OCI-LY1 (cell line): Measurements from ENCODE around the gene PTPRM.

Experiments used
- H2AFZ ChIP-seq: fragments of 200-600 bp; sonication (generic), shearing (Covaris generic); 2 replicates; pipeline ENCODE4 v1.6.0; 2014; ENCODE audit warnings: antibody characterized with exemption, mild to moderate bottlenecking, low read length
- H3F3A ChIP-seq: fragments of 200-600 bp; sonication (generic), shearing (Covaris generic); 2 replicates; pipeline ENCODE4 v1.6.0; 2014; ENCODE audit warnings: mild to moderate bottlenecking, antibody characterized with exemption, low read length, moderate library complexity; ENCODE audit not compliant: insufficient read depth
- H3K27ac ChIP-seq: fragments of 200-600 bp; sonication (generic); 2 replicates; pipeline ENCODE4 v1.5.1; 2014; ENCODE audit warnings: low read length, mixed run types, mild to moderate bottlenecking, low read depth; ENCODE audit not compliant: poor library complexity, severe bottlenecking
- H3K27me3 ChIP-seq: fragments of 200-600 bp; sonication (generic); 2 replicates; pipeline ENCODE4 v1.6.0; 2014; ENCODE audit warnings: antibody characterized with exemption, mild to moderate bottlenecking, low read length, moderate library complexity; ENCODE audit not compliant: insufficient read depth
- H3K36me3 ChIP-seq: fragments of 200-600 bp; sonication (generic); 2 replicates; pipeline ENCODE4 v1.6.1; 2014; ENCODE audit warnings: mild to moderate bottlenecking, antibody characterized with exemption, low read length, moderate library complexity, mixed read lengths; ENCODE audit not compliant: insufficient read depth
- H3K4me1 ChIP-seq: fragments of 200-600 bp; sonication (generic); 2 replicates; pipeline ENCODE4 v1.5.1; 2014; ENCODE audit warnings: mild to moderate bottlenecking, low read length, moderate library complexity; ENCODE audit not compliant: insufficient read depth, severe bottlenecking
- H3K4me2 ChIP-seq: fragments of 200-600 bp; sonication (generic), shearing (Covaris generic); 2 replicates; pipeline ENCODE4 v1.6.1; 2014; ENCODE audit warnings: low read length
- H3K4me3 ChIP-seq: fragments of 200-600 bp; sonication (generic); 2 replicates; pipeline ENCODE4 v1.5.1; 2014; ENCODE audit warnings: low read length, low read depth, mild to moderate bottlenecking, mixed read lengths; ENCODE audit not compliant: poor library complexity, severe bottlenecking
- H3K79me2 ChIP-seq: fragments of 200-600 bp; shearing (Covaris generic); 2 replicates; pipeline ENCODE4 v1.6.1; 2016; ENCODE audit warnings: mixed run types, low read length, mixed read lengths; ENCODE audit not compliant: insufficient read depth
- H3K9ac ChIP-seq: fragments of 200-600 bp; sonication (generic), shearing (Covaris generic); 2 replicates; pipeline ENCODE4 v1.6.1; 2014; ENCODE audit warnings: mild to moderate bottlenecking, low read length, mixed read lengths
- H3K9me2 ChIP-seq: fragments of 200-600 bp; sonication (generic), shearing (Covaris generic); 2 replicates; pipeline ENCODE4 v1.6.1; 2014; ENCODE audit warnings: low read depth, mild to moderate bottlenecking, low read length, mixed read lengths
- H3K9me3 ChIP-seq: fragments of 200-600 bp; shearing (Covaris generic); 2 replicates; pipeline ENCODE4 v1.6.1; 2014; ENCODE audit warnings: low read length, mixed read lengths
- H4K20me1 ChIP-seq: fragments of 200-600 bp; sonication (generic), shearing (Covaris generic); 2 replicates; pipeline ENCODE4 v1.6.0; 2016; ENCODE audit warnings: mild to moderate bottlenecking, low read length; ENCODE audit not compliant: insufficient read depth
- EZH2 ChIP-seq: fragments of 200-600 bp; sonication (generic), shearing (Covaris generic); IDR thresholded peaks from 2 replicates; pipeline ENCODE4 v1.8.0; 2017; ENCODE audit warnings: borderline replicate concordance, mixed run types, mild to moderate bottlenecking, antibody characterized with exemption, low read length, moderate library complexity, mixed read lengths
- TF ChIP-seq, protein P1 (sequence below): fragments of 200-600 bp; sonication (generic), shearing (Covaris generic); IDR thresholded peaks from 2 replicates; pipeline ENCODE4 v1.5.1; 2017; ENCODE audit warnings: mild to moderate bottlenecking, antibody characterized with exemption, low read length, moderate library complexity, mixed read lengths

PTPRM gene

GRCh38 chr18:8169722-8170121, 602.6 kb downstream of the PTPRM start:
- Histone ChIP-seq H3K4me2 (no peak overlapping the region), H4K20me1 (no peaks in the 10 kb centered on the region), H3K36me3 (no peaks in the 10 kb centered on the region), H3K9me2 (no peaks in the 10 kb centered on the region), H3K4me3 (no peak overlapping the region), H3K27me3 (no peaks in the 10 kb centered on the region), H3K9me3 (no peaks in the 10 kb centered on the region), H3K4me1 (no peaks in the 10 kb centered on the region), H3K9ac (no peak overlapping the region), H2AFZ (no peak overlapping the region), H3K79me2 (no peaks in the 10 kb centered on the region), H3F3A (no peaks in the 10 kb centered on the region), H3K27ac (no peak overlapping the region)
- TF ChIP-seq EZH2, result no peak
- TF ChIP-seq, protein P1, sequence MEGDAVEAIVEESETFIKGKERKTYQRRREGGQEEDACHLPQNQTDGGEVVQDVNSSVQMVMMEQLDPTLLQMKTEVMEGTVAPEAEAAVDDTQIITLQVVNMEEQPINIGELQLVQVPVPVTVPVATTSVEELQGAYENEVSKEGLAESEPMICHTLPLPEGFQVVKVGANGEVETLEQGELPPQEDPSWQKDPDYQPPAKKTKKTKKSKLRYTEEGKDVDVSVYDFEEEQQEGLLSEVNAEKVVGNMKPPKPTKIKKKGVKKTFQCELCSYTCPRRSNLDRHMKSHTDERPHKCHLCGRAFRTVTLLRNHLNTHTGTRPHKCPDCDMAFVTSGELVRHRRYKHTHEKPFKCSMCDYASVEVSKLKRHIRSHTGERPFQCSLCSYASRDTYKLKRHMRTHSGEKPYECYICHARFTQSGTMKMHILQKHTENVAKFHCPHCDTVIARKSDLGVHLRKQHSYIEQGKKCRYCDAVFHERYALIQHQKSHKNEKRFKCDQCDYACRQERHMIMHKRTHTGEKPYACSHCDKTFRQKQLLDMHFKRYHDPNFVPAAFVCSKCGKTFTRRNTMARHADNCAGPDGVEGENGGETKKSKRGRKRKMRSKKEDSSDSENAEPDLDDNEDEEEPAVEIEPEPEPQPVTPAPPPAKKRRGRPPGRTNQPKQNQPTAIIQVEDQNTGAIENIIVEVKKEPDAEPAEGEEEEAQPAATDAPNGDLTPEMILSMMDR, result no peak

DNA sequence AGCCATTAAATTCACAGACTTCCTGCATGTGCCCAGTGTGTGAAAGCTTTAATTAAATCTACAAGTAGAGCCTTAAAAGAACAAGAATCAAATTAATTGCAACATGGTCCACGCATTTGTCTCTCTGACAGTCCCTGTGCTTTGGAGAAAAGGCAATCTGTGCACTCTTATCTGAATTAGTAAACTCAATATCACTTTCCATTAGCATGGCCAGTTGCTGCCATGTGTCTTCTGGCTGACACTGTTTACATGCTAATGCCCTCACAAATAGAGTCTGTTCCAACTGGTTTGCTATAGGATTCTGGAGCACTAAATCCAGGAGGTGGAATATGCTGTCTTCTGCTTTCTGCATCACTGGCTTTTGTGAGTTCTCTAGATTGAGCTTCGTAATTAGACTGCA, 607.7 kb downstream of the PTPRM start:
- H3K9me3 ChIP-seq, result no peaks in the 10 kb centered on the region
- no peak overlapping the region for H2AFZ ChIP-seq
- no peak overlapping the region for H3K4me2 ChIP-seq
- no peaks in the 10 kb centered on the region for H3K27me3 ChIP-seq
- no peak overlapping the region for H3K9ac ChIP-seq
- no peak overlapping the region for H3K4me3 ChIP-seq
- TF ChIP-seq EZH2, result no peak
- TF ChIP-seq, protein P1, result no peak
- no peaks in the 10 kb centered on the region for H4K20me1 ChIP-seq
- H3K4me1 ChIP-seq, result no peaks in the 10 kb centered on the region
- H3K27ac ChIP-seq, result no peak overlapping the region
- no peaks in the 10 kb centered on the region for H3K36me3 ChIP-seq
- no peaks in the 10 kb centered on the region for H3K79me2 ChIP-seq
- H3F3A ChIP-seq, result no peaks in the 10 kb centered on the region
- no peaks in the 10 kb centered on the region for H3K9me2 ChIP-seq

DNA sequence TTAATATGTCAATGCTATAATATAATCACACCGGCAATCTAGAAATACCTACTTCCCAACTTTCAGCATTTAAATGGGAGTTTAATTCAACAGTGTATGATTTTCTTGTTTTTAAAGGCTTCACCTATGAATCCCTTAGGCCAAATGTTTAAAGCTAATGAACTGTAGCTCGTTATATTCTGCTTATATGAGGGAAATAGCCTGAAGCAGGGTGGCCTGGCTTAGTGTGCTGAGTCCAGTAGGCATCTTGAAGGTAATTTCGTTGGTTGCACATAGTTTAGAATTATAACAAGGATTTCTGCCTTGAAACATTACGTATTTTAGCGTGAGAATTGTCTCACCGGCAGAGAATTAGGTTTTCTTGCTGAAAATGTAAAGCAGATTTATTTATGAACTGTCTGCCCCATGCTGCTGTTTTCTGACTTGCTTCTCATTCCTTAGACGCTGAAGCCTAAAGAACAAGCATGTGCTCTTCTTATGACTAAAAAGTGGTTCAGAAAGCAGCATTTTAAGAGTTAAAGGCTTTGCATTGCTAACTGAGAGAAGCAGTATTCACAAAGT, 608.5 kb downstream of the PTPRM start:
- Histone ChIP-seq H3K79me2 (no peaks in the 10 kb centered on the region), H3K9ac (no peak overlapping the region), H4K20me1 (no peaks in the 10 kb centered on the region), H3K9me3 (no peaks in the 10 kb centered on the region), H3K9me2 (no peaks in the 10 kb centered on the region), H3K4me2 (no peak overlapping the region), H3K36me3 (no peaks in the 10 kb centered on the region), H3K27ac (no peak overlapping the region), H2AFZ (no peak overlapping the region), H3K27me3 (no peaks in the 10 kb centered on the region), H3K4me3 (no peak overlapping the region), H3K4me1 (no peaks in the 10 kb centered on the region), H3F3A (no peaks in the 10 kb centered on the region)
- TF ChIP-seq, protein P1, result no peak
- no peak for TF ChIP-seq EZH2
